K562 (cell line): ENCODE data around the gene SOST. TPM values are rescaled to one million over a fixed set of nuclear protein-coding genes. Genes with fewer than 3 reads are reported as not detected.

Experiments
- ATAC-seq: fragments of 200-7000 bp; cut with Tn5 transposase; 3 replicates; pipeline ENCODE4 v1.9.1; 2020; ENCODE audit warnings: moderate library complexity
- BruUV-seq: library from RNA; stranded (reverse); fragments of 400-500 nt; replicated peaks from 2 replicates; lab custom pipeline; 2021; lab: Mats Ljungman, UMichigan
- CTCF ChIA-PET: fragments of 300-600 bp; formaldehyde crosslinking; extraction: SDS; loops from one replicate; lab custom pipeline; 2021; ENCODE audit warnings: low intra/inter-chr PET ratio; lab: Yijun Ruan, JAX
- POLR2A ChIA-PET: fragments of 300-600, 350-650 bp; sonication (Branson Sonifier 250); formaldehyde crosslinking; extraction: SDS; loops from one replicate; lab custom pipeline; 2021; ENCODE audit warnings: antibody characterized with exemption, inconsistent platforms; lab: Yijun Ruan, JAX
- DNase-seq, 4 experiments: peaks; one replicate each; pipeline versions ENCODE4 v3.0.0 to v3.0.0-alpha.2; 2011 to 2018; ENCODE audit warnings: low spot score in 3 of 4, mixed read lengths in 3 of 4; ENCODE audit errors: extremely low read depth in 1 of 4
- FAIRE-seq: peaks from 2 replicates; lab custom pipeline; 2011; peaks lifted over from hg19 to GRCh38; lab: Jason Lieb, UNC
- H2AFZ ChIP-seq: 2 replicates; pipeline ENCODE4 v1.6.0; 2011; ENCODE audit warnings: low read depth, low read length, control low read depth, inconsistent platforms
- H3K27ac ChIP-seq: fragments of 200-600 bp; 3 replicates; pipeline ENCODE4 v1.8.0; 2011; ENCODE audit warnings: low read depth, mild to moderate bottlenecking, control low read depth, inconsistent platforms, low read length, moderate library complexity, mixed read lengths; ENCODE audit errors: extremely low read depth
- H3K27me3 ChIP-seq, 2 experiments: fragments of 300-600 bp in 1 of 2; 2 replicates in 1 of 2; 3 replicates in 1 of 2; pipeline versions ENCODE4 v1.6.0 to v1.8.0; 2011; ENCODE audit warnings: inconsistent platforms in 2 of 2, low read length in 2 of 2, mild to moderate bottlenecking in 1 of 2, mixed read lengths in 1 of 2, moderate library complexity in 1 of 2; ENCODE audit not compliant: control insufficient read depth in 2 of 2, insufficient read depth in 2 of 2
- H3K36me3 ChIP-seq: fragments of 300-600 bp; 3 replicates; pipeline ENCODE4 v1.8.0; 2011; ENCODE audit warnings: mild to moderate bottlenecking, low read length, inconsistent platforms; ENCODE audit not compliant: control insufficient read depth, insufficient read depth
- H3K4me1 ChIP-seq, 2 experiments: fragments of 200-600 bp in 1 of 2; replicated peaks in 1 of 2; 2 replicates in 1 of 2; 3 replicates in 1 of 2; pipeline versions ENCODE4 v1.5.1 to v1.8.0; 2011; ENCODE audit warnings: inconsistent platforms in 2 of 2, low read length in 2 of 2, mild to moderate bottlenecking in 1 of 2, mixed read lengths in 1 of 2, moderate library complexity in 1 of 2; ENCODE audit not compliant: control insufficient read depth in 2 of 2, insufficient read depth in 2 of 2
- H3K4me2 ChIP-seq: 2 replicates; pipeline ENCODE4 v1.6.1; 2011; ENCODE audit warnings: low read length, control low read depth, inconsistent platforms, mixed read lengths; ENCODE audit not compliant: insufficient read depth
- H3K4me3 ChIP-seq: fragments of 200-600 bp; sonication (generic), shearing (Covaris generic); 2 replicates; pipeline ENCODE4 v1.5.1; 2016; ENCODE audit warnings: control low read depth, inconsistent platforms
- H3K79me2 ChIP-seq: fragments of 200-600 bp; 3 replicates; pipeline ENCODE4 v1.8.0; 2011; ENCODE audit warnings: low read length, inconsistent platforms; ENCODE audit not compliant: control insufficient read depth, insufficient read depth
- H3K9ac ChIP-seq, 2 experiments: 2 replicates each; pipeline versions ENCODE4 v1.6.0 to v1.6.1; 2011; ENCODE audit warnings: low read depth in 2 of 2, low read length in 2 of 2, control low read depth in 1 of 2, inconsistent platforms in 1 of 2, mild to moderate bottlenecking in 1 of 2, mixed read lengths in 1 of 2; ENCODE audit not compliant: insufficient read depth in 1 of 2
- H3K9me1 ChIP-seq: one replicate; pipeline ENCODE4 v1.6.0; 2011; ENCODE audit warnings: inconsistent platforms, mild to moderate bottlenecking, low read length, moderate library complexity; ENCODE audit not compliant: control insufficient read depth, insufficient read depth
- H3K9me3 ChIP-seq: replicated peaks from 2 replicates; pipeline ENCODE4 v1.5.1; 2011; ENCODE audit warnings: low read depth, low read length, inconsistent platforms; ENCODE audit not compliant: control insufficient read depth, insufficient read depth
- H4K20me1 ChIP-seq: replicated peaks from 2 replicates; pipeline ENCODE4 v1.6.1; 2011; ENCODE audit warnings: low read length, inconsistent platforms, mixed read lengths; ENCODE audit not compliant: control insufficient read depth, insufficient read depth
- CC2D1A ChIP-seq: fragments of 450-650 bp; IDR thresholded peaks from 2 replicates; pipeline ENCODE4 v1.6.1; 2017; ENCODE audit warnings: mild to moderate bottlenecking
- E2F3 ChIP-seq: fragments of 250-450 bp; sonication (Bioruptor Pico); IDR thresholded peaks from 2 replicates; pipeline ENCODE4 v1.4.0; 2020; ENCODE audit warnings: mild to moderate bottlenecking
- GTF2F1 ChIP-seq: IDR thresholded peaks from 2 replicates; pipeline ENCODE4 v1.6.1; 2011; ENCODE audit warnings: low read depth, low read length, improper control_type of control experiment
- HBP1 ChIP-seq: fragments of 450-650 bp; formaldehyde crosslinking; IDR thresholded peaks from 2 replicates; pipeline ENCODE4 v1.4.0; 2022; ENCODE audit warnings: missing genetic modification characterization
- HMG20B ChIP-seq: fragments of 250-450 bp; sonication (Bioruptor Pico); IDR thresholded peaks from 2 replicates; pipeline ENCODE4 v1.5.0; 2021; ENCODE audit warnings: mild to moderate bottlenecking
- HMGXB4 ChIP-seq: sonication (generic); formaldehyde crosslinking; IDR thresholded peaks from 2 replicates; pipeline ENCODE4 v1.8.1; 2023; ENCODE audit warnings: mild to moderate bottlenecking, missing genetic modification reagents
- HNRNPL ChIP-seq: fragments of 200-400 bp; formaldehyde crosslinking; IDR thresholded peaks from 2 replicates; pipeline ENCODE4 v1.6.1; 2017; ENCODE audit warnings: low read depth, mild to moderate bottlenecking, low read length
- TAL1 ChIP-seq: fragments of 450-650 bp; IDR thresholded peaks from 2 replicates; pipeline ENCODE4 v1.6.1; 2016; ENCODE audit warnings: mild to moderate bottlenecking
- ZKSCAN3 ChIP-seq: fragments of 250-450 bp; sonication (Bioruptor Pico); IDR thresholded peaks from 2 replicates; pipeline ENCODE4 v1.4.0; 2020
- ZNF24 ChIP-seq: fragments of 450-650 bp; IDR thresholded peaks from 2 replicates; pipeline ENCODE4 v1.6.1; 2016
- ZNF3 ChIP-seq: fragments of 250-450 bp; sonication (Bioruptor Pico); IDR thresholded peaks from 2 replicates; pipeline ENCODE4 v1.5.0; 2021; ENCODE audit warnings: mild to moderate bottlenecking, moderate library complexity
- ZNF696 ChIP-seq: fragments of 250-450 bp; sonication (Bioruptor Pico); conservative IDR thresholded peaks from 2 replicates; pipeline ENCODE4 v1.4.0; 2020; ENCODE audit warnings: mild to moderate bottlenecking, moderate library complexity
- ZNF766 ChIP-seq: fragments of 200-800 bp; sonication (Bioruptor generic); conservative IDR thresholded peaks from 2 replicates; pipeline ENCODE4 v1.6.1; 2016; ENCODE audit warnings: missing genetic modification characterization, missing compliant biosample characterization
- WGBS: fragments of 100-300 bp; shearing (Covaris generic); methylation state at CpG from one replicate; pipeline ENCODE4 v1.1.6; 2016; ENCODE audit warnings: low coverage, mixed read lengths; ENCODE audit not compliant: insufficient coverage; ENCODE audit errors: missing lambda C conversion rate; 5-methylcytosine and 5-hydroxymethylcytosine counted together
- in situ Hi-C: fragments of 300-500 bp; cut with MboI; formaldehyde crosslinking; loops from 4 replicates; pipeline ENCODE4 v1.15.0; 2018; ENCODE audit warnings: inconsistent platforms, mixed read lengths
- intact Hi-C: fragments of 100-400 bp; cut with micrococcal nuclease; formaldehyde crosslinking; loops from 2 replicates; pipeline ENCODE4 v1.14.2; 2022
- polyA plus RNA-seq, 8 experiments: library from polyadenylated mRNA; depleted of rRNA in 4 of 8; stranded (reverse) in 5 of 8; unstranded in 3 of 8; fragments of >200 nt; fragmentation: Nextera tagmentation in 2 of 8; fragmentation: Illumina TruSeq in 1 of 8; extraction: Ambion mirVana in 2 of 8; extraction: Trizol in 1 of 8; gene quantifications; 2 replicates each; pipeline versions ENCODE4 v1.2.1 to v1.2.3, GENCODE V29; 2011 to 2014; ENCODE audit warnings: inconsistent platforms in 1 of 8, missing spikeins in 1 of 8
- total RNA-seq, 7 experiments: library from RNA; depleted of rRNA in 6 of 7; stranded (reverse); fragments of >200 nt in 6 of 7; fragmentation: Illumina TruSeq in 2 of 7; extraction: Trizol in 2 of 7; gene quantifications; 2 replicates each; pipeline versions ENCODE4 v1.2.1 to v1.2.3, GENCODE V29; 2011 to 2021; ENCODE audit warnings: low replicate concordance in 1 of 7
- TF ChIP-seq, protein P1 (sequence below): fragments of 200-800 bp; sonication (Bioruptor generic); IDR thresholded peaks from 2 replicates; pipeline ENCODE4 v1.6.1; 2017; ENCODE audit warnings: missing genetic modification characterization, missing compliant biosample characterization

Gene SOST
- total and polyA plus RNA-seq, 9 of the 15 experiments (the other 6 are each of a cell fraction or from before 2014, with no cell fraction given): not detected

DNA sequence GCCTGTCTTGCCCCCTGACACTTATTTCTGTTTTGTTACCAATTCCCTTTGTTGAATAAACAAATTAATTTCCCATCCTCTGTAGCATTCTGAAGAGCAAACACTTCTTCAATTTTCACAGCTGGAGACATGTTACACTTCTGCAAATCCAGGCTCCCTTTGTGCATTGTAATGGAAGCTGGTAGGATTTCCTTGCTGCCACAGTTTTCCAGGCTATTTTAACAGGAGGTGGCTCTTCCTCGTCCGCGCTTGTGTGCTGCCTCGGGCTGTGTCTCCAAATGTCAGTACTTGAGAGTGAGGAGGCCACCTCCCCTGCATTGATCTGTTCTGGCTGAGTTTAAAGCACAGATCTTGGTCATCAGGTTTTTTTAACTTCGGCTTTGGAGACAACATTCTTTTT lies 40.0 kb downstream of the SOST start:
- FAIRE-seq (no peak), ATAC-seq (no peak), DNase-seq (no peak)
- H3K9me3 ChIP-seq: no peaks in the 10 kb centered on the region
- intact Hi-C loops: no loop called here
- no peak overlapping the region for H3K4me2 ChIP-seq
- peaks cover 12 to 14% of the 10 kb centered on the region in 2 experiments for H3K4me1 ChIP-seq
- ChIA-PET POLR2A (interaction anchor here (0.9 kb wide), 1 partner anchor 16 kb away, joined by 3 read pairs; no protein-coding TSS in a partner anchor), CTCF (no interaction called here)
- H3K79me2 ChIP-seq: no peaks in the 10 kb centered on the region
- no TSS peak for BruUV-seq
- H3K4me3 ChIP-seq: no peak overlapping the region
- no peaks in the 10 kb centered on the region for H3K36me3 ChIP-seq
- no peak overlapping the region for H2AFZ ChIP-seq
- no peak overlapping the region for H3K27ac ChIP-seq
- WGBS: 37% methylated on average over 5 of the region's 5 CpGs
- H4K20me1 ChIP-seq: no peaks in the 10 kb centered on the region
- no peaks in the 10 kb centered on the region for H3K9me1 ChIP-seq
- in situ Hi-C loops: no loop called here
- TF ChIP-seq ZNF3 (CRISPR knock-in tag) (no peak), E2F3 (CRISPR knock-in tag) (no peak), ZNF24 (no peak), TAL1 (no peak), CC2D1A (no peak), ZKSCAN3 (CRISPR knock-in tag) (no peak), HBP1 (CRISPR knock-in tag) (no peak), ZNF766 (CRISPR knock-in tag) (no peak), HMGXB4 (CRISPR knock-in tag) (no peak), HNRNPL (no peak), GTF2F1 (no peak), HMG20B (CRISPR knock-in tag) (no peak), ZNF696 (CRISPR knock-in tag) (no peak)
- TF ChIP-seq, protein P1, sequence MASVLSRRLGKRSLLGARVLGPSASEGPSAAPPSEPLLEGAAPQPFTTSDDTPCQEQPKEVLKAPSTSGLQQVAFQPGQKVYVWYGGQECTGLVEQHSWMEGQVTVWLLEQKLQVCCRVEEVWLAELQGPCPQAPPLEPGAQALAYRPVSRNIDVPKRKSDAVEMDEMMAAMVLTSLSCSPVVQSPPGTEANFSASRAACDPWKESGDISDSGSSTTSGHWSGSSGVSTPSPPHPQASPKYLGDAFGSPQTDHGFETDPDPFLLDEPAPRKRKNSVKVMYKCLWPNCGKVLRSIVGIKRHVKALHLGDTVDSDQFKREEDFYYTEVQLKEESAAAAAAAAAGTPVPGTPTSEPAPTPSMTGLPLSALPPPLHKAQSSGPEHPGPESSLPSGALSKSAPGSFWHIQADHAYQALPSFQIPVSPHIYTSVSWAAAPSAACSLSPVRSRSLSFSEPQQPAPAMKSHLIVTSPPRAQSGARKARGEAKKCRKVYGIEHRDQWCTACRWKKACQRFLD (CRISPR knock-in tag): no peak
- H3K9ac ChIP-seq: no peak overlapping the region
- H3K27me3 ChIP-seq: peaks cover 19 to 32% of the 10 kb centered on the region in 2 experiments; a peak in 4 of 5 replicates
